CD4-positive, alpha-beta T cell treated with Interleukin-15 for 1 hour (primary cell): ENCODE data around the gene DESI1.
"Not testable (repeated sequence)": the region's sequence is repeated elsewhere in the genome, so short reads cannot be mapped to it uniquely, and the experiment has no call there.

ENCODE experiments used
- DNase-seq: peaks from one replicate; pipeline ENCODE4 v3.0.0-alpha.2; 2020

Gene DESI1

GRCh38 chr22:41631615-41632014 lies 10.8 kb upstream of the DESI1 start:
- DNase-seq = not testable (repeated sequence)

DNA sequence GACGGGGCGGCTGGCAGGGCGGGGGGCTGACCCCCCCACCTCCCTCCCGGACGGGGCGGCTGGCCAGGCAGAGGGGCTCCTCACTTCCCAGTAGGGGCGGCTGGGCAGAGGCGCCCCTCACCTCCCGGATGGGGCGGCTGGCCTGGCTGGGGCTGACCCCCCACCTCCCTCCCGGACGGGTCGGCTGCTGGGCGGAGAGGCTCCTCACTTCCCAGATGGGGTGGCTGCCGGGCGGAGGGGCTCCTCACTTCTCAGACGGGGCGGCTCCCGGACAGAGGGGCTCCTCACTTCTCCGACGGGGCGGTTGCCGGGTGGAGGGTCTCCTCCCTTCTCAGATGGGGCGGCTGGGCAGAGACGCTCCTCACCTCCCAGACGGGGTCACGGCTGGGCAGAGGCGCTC lies 10.3 kb upstream of the DESI1 start:
- DNase-seq = not testable (repeated sequence)

DNA sequence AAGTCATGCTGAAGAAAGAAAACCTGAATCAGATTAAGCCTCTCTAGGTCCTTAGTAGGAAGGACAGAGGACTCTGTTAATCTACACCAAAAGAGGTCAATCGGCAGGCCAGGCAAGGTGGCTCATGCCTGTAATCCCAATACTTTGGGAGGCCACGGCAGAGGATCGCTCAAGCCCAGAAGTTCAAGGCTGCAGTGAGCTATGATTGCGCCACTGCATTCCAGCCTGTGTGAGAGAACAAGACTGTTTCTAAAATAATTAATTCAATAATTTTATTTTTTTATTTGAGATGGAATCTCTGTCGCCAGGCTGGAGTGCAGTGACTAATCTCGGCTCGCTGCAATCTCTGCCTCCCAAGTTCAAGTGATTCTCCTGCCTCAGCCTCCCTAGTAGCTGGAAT lies 4.7 kb upstream of the DESI1 start:
- no peak for DNase-seq

GRCh38 chr22:41621911-41622179 lies 1.0 kb upstream of the DESI1 start:
- DNase-seq = no peak

DNA sequence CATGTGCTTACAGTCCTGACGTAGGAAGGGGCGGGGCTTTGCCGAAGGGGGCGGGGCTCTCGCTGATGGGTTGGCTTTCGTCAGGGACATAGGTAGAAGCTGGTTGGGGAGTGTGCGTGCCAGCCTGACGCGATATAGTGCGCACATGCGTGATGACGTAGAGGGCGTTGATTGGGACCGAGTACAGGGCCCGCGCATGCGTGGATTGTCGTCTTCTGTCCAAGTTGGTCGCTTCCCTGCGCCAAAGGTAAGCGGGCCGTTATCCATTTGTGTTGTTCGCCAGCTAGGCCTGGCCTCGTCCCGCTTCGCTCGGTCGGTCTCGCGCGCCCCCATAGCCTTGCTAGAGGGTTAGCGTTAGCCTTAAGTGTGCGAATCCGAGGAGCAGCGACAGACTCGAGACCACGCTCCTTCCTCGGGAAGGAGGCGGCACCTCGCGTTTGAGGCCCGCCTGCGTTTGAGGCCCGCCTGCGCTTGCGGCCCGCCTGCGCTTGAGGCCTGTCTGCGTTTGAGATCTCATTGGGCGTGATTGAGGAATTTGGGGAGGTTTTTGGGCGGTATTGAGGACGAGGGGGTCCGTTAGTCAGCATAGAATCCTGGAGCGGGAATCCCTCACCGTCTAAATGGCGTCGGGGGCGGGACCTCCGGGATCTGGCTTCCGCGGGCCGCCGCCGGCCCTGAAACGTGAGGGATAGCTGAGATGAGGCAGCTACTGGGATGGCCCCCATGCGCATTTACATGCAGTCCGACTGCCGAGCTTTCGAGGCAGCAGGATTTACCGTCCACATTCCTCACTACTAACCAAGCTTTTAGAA lies 462 bp upstream of the DESI1 start, which contains the start of gene XRCC6:
Gene XRCC6, plus strand, starts transcription at position 197 of the 812 bp plus-strand sequence. CDS start 710 bp downstream, outside the sequence.
- peak; percentile 100 for DNase-seq

GRCh38 chr22:41619979-41620588 lies 759 bp downstream of the DESI1 start:
- peak; percentile 32 for DNase-seq

DNA sequence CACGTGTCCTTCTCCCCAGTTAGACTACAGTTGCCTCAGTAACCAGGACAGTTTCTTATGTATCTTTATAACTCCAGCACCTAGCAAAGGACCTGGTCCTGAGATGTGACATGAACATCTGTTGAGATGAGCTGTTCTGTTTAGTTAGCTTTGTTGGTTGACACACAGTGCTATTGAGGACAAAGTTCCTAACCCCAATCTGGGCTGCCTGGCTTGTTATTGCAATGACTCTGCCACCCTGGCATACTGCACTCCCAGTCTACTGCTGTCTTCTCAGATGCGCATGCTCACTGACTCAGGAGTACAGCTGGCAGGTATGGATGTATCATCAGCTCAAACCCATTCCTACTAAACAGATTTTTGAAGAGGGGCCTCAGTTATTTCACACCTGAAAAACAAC lies 7.4 kb downstream of the DESI1 start:
- DNase-seq = no peak

GRCh38 chr22:41612603-41613306 lies 8.1 kb downstream of the DESI1 start:
- no peak for DNase-seq

DNA sequence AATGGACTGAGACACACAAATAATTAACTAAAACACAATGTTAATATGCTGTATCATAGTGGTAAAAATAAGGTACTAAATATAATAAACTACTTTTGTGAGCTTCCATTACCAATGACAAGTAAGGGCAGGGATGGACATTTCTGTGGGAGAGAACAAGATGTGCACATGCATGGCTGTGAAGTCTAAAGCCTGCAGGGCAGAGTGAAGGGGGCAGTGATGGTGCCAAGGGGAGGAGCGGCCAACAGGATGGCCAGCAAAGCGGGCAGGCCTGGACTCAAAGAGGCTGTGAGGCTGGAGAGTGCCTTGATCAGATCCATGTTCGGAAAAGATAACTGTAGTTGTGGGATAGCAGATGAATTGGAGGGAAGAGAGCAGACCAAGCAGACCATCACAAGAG lies 12.5 kb downstream of the DESI1 start:
- DNase-seq = no peak

GRCh38 chr22:41603873-41604332 lies 16.9 kb downstream of the DESI1 start:
- DNase-seq = peak; percentile 67

- DNase-seq = no peak
Measured at GRCh38 chr22:41600976-41601375, 19.9 kb downstream of the DESI1 start.

GRCh38 chr22:41598891-41599635 lies 21.8 kb downstream of the DESI1 start:
- DNase-seq = no peak

- no peak for DNase-seq
Measured at GRCh38 chr22:41598081-41598480, 22.8 kb downstream of the DESI1 start.

DNA sequence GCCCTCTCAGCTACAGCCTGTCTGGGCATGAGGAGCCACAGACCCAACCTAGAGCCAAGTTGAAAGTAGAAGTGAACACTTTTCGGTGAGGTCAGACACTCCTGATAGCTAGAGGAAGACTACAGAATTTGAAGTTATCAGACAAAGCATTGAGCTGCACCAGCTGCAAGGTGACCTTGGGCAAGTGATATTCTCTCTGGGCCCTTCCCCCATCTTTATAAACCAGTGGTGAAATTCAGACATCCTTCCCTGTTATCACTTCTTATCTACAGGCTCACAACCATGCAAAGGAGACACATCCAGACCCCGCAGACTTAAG lies 23.2 kb downstream of the DESI1 start:
- DNase-seq = no peak

- DNase-seq = peak; percentile 28
Measured at GRCh38 chr22:41596776-41597634, 23.8 kb downstream of the DESI1 start.

- DNase-seq = no peak
Measured at GRCh38 chr22:41595703-41596102, 25.1 kb downstream of the DESI1 start.

DNA sequence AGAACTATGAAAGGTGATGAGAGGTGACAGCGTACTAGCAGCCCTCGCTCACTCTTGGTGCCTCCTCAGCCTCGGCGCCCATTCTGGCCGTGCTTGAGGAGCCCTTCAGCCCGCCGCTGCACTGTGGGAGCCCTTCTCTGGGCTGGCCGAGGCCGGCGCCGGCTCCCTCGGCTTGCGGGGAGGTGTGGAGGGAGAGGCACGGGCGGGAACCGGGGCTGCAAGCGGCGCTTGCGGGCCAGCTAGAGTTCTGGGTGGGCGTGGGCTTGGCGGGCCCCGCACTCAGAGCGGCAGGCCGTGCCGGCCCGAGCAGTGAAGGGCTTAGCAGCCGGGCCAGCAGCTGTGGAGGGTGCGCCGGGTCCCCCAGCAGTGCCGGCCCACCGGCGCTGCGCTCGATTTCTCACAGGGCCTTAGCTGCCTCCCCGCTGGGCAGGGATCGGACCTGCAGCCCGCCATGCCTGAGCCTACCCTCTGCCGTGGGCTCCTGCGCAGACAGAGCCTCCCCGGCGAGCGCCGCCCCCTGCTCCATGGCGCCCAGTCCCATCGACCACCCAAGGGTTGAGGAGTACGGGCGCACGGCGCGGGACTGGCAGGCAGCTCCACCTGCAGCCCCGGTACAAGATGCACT lies 27.4 kb downstream of the DESI1 start:
- not testable (repeated sequence) for DNase-seq

GRCh38 chr22:41589391-41590241 lies 31.2 kb downstream of the DESI1 start, which contains the start of gene PMM1:
PMM1 (minus strand) TSS chr22:41589840; CDS start chr22:41589805, 35 bp downstream.
- peak; percentile 100 for DNase-seq

DNA sequence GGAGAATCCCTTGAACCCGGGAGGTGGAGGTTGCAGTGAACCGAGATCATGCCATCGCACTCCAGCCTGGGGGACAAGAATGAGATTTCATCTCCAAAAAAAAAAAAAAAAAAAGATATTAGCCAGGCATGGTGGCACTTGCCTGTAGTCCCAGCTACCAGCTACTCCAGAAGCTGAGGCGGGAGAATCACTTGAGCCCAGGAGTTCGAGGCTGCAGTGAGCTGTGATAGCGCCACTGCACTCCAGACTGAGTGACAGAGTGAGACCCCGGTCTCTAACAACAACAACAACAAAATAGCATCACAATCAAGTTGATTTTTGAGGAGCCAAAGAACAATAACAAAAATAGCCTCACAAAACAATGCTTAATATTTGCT lies 33.5 kb downstream of the DESI1 start:
- DNase-seq = no peak

DNA sequence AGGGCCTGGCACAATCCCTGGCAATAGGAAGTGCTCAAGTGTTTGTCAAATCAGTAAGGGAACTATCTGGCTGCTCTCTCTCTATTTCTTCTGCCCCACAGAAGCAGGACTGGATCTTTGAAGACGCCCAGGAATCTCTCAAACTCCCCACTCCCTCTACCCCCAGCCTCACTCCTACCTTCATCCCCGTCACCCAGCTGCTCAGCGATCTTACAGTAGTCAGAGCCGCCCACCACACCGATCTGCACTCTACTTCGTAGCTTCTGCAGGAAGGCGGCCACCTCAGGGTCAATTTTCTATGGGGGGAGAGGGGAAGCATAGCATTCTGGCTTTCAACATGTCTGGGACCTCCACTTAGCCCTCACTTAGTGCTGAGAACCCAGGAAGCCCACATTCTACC lies 34.9 kb downstream of the DESI1 start:
- no peak for DNase-seq

DNA sequence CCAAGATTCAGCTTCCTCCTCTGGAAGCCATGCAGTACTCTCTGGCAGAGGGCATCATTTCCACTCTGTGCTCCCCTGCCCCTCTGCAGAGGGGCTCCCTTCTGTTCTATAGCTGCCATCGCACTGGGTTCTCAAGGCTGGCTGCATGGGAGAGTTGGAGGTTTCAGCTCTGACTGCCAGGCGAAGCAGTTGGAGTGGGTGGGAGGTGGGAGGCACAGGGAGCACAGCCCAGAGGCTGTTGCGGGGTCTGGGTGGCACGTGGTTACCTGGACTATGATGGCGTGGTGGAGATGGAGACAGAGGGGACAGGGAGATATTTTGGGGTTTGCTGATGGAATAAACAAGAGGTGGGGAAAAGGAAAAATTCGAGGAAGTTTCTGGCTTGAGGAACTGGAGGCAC lies 36.0 kb downstream of the DESI1 start:
- no peak for DNase-seq
